Fibroblast of lung (primary cell): Measurements from ENCODE around the gene PTAR1. TPM values are rescaled to one million over a fixed set of nuclear protein-coding genes. Genes with fewer than 3 reads are reported as not detected.
A peak's percentile ranks its signal among the peaks of the same experiment; 100 is the strongest.

ENCODE experiments used
- DNase-seq, 2 donors: peaks; one replicate each; pipeline versions ENCODE4 v3.0.0 to v3.0.0-alpha.2; 2010; ENCODE audit warnings: low read depth in 2 of 2
- H2AFZ ChIP-seq: 2 replicates; pipeline ENCODE4 v1.5.1; 2012; ENCODE audit warnings: low read length, control low read depth, inconsistent platforms
- H3K27ac ChIP-seq: 2 replicates; pipeline ENCODE4 v1.5.1; 2011; ENCODE audit warnings: low read length, control low read depth; ENCODE audit not compliant: insufficient read depth
- H3K27me3 ChIP-seq: 2 replicates; pipeline ENCODE4 v1.5.1; 2011; ENCODE audit warnings: mild to moderate bottlenecking, low read length; ENCODE audit not compliant: control insufficient read depth, insufficient read depth
- H3K36me3 ChIP-seq: 2 replicates; pipeline ENCODE4 v1.5.1; 2011; ENCODE audit warnings: low read length; ENCODE audit not compliant: control insufficient read depth, insufficient read depth
- H3K4me1 ChIP-seq: 2 replicates; pipeline ENCODE4 v1.5.1; 2011; ENCODE audit warnings: low read length; ENCODE audit not compliant: control insufficient read depth, insufficient read depth; ENCODE audit errors: extremely low read depth
- H3K4me2 ChIP-seq: 2 replicates; pipeline ENCODE4 v1.5.1; 2011; ENCODE audit warnings: low read length, control low read depth; ENCODE audit not compliant: insufficient read depth; ENCODE audit errors: extremely low read depth
- H3K4me3 ChIP-seq, 4 experiments: fragments of 200-600 bp in 1 of 4; sonication (generic) in 1 of 4; replicated peaks in 1 of 4; 2 replicates each; pipeline ENCODE4 v1.5.1; 2011 to 2016; ENCODE audit warnings: low read length in 4 of 4, low read depth in 3 of 4, mild to moderate bottlenecking in 3 of 4, control low read depth in 2 of 4, inconsistent platforms in 1 of 4, mixed read lengths in 1 of 4; ENCODE audit not compliant: insufficient read depth in 1 of 4; ENCODE audit errors: control extremely low read depth in 1 of 4
- H3K79me2 ChIP-seq: 2 replicates; pipeline ENCODE4 v1.5.1; 2012; ENCODE audit warnings: mild to moderate bottlenecking, low read length, inconsistent platforms; ENCODE audit not compliant: control insufficient read depth, insufficient read depth
- H3K9ac ChIP-seq: 2 replicates; pipeline ENCODE4 v1.5.1; 2011; ENCODE audit warnings: mild to moderate bottlenecking, low read length, control low read depth; ENCODE audit not compliant: insufficient read depth
- H3K9me3 ChIP-seq: 2 replicates; pipeline ENCODE4 v1.5.1; 2012; ENCODE audit warnings: low read depth, low read length; ENCODE audit not compliant: control insufficient read depth, insufficient read depth
- H4K20me1 ChIP-seq: 2 replicates; pipeline ENCODE4 v1.5.1; 2011; ENCODE audit warnings: low read length; ENCODE audit not compliant: control insufficient read depth, insufficient read depth; ENCODE audit errors: extremely low read depth
- CTCF ChIP-seq, 2 donors: IDR thresholded peaks in 1 of 2; conservative IDR thresholded peaks in 1 of 2; 1 replicate in 1 of 2; 2 replicates in 1 of 2; pipeline ENCODE4 v1.5.1; 2011 to 2012; ENCODE audit warnings: low read length in 2 of 2, control low read depth in 1 of 2, inconsistent platforms in 1 of 2, low read depth in 1 of 2, mild to moderate bottlenecking in 1 of 2
- EZH2 ChIP-seq: IDR thresholded peaks from 2 replicates; pipeline ENCODE4 v1.5.1; 2012; ENCODE audit warnings: low read length, control low read depth, mild to moderate bottlenecking; ENCODE audit errors: missing control alignments
- polyA plus RNA-seq, 2 donors: library from polyadenylated mRNA; depleted of rRNA in 1 of 2; stranded (reverse) in 1 of 2; unstranded in 1 of 2; fragments of >200 nt; gene quantifications; 2 replicates each; pipeline ENCODE4 v1.2.1, GENCODE V29; 2011 to 2012; ENCODE audit warnings: missing spikeins in 1 of 2
- total RNA-seq: library from RNA; depleted of rRNA; stranded (reverse); fragments of >200 nt; gene quantifications from 2 replicates; pipeline ENCODE4 v1.2.1, GENCODE V29; 2014

Gene PTAR1
- total and polyA plus RNA-seq, 2 donors (not counting 1 experiment from before 2014, with no cell fraction given) = 21.7 to 115 TPM

- Histone ChIP-seq H3K79me2 (no peaks in the 10 kb centered on the region), H3K4me2 (no peak overlapping the region), H3K4me3 (no peak overlapping the region), H3K9me3 (no peaks in the 10 kb centered on the region), H3K4me1 (no peaks in the 10 kb centered on the region), H3K27ac (no peak overlapping the region), H2AFZ (no peak overlapping the region), H3K9ac (no peak overlapping the region), H4K20me1 (no peaks in the 10 kb centered on the region), H3K36me3 (no peaks in the 10 kb centered on the region), H3K27me3 (no peaks in the 10 kb centered on the region)
- TF ChIP-seq EZH2 (no peak), CTCF (conservative IDR thresholded peaks at IDR 0.05 in 1 of 2, IDR thresholded peaks at IDR 0.05 in 1 of 2; ENCODE audit: low read depth in 1 of 2, low read length in 2 of 2) (peak; percentile 33 to 63)
- peak; percentile 44 to 57 for DNase-seq
Measured at GRCh38 chr9:69785757-69786156, 25.9 kb upstream of the PTAR1 start.

- Histone ChIP-seq H2AFZ (no peak overlapping the region), H3K27me3 (no peaks in the 10 kb centered on the region), H3K4me3 (no peak overlapping the region), H3K36me3 (no peaks in the 10 kb centered on the region), H3K4me2 (no peak overlapping the region), H4K20me1 (no peaks in the 10 kb centered on the region), H3K27ac (no peak overlapping the region), H3K79me2 (no peaks in the 10 kb centered on the region), H3K9me3 (no peaks in the 10 kb centered on the region), H3K4me1 (no peaks in the 10 kb centered on the region), H3K9ac (no peak overlapping the region)
- DNase-seq = no peak
- TF ChIP-seq CTCF (conservative IDR thresholded peaks at IDR 0.05 in 1 of 2, IDR thresholded peaks at IDR 0.05 in 1 of 2; ENCODE audit: low read depth in 1 of 2, low read length in 2 of 2) (no peak), EZH2 (no peak)
Measured at GRCh38 chr9:69773258-69773657, 13.4 kb upstream of the PTAR1 start.

GRCh38 chr9:69771775-69772418 lies 12.1 kb upstream of the PTAR1 start:
- Histone ChIP-seq H3K4me2 (no peak overlapping the region), H2AFZ (no peak overlapping the region), H3K27ac (peak overlapping the region; percentile 18), H3K9me3 (no peaks in the 10 kb centered on the region), H4K20me1 (no peaks in the 10 kb centered on the region), H3K36me3 (no peaks in the 10 kb centered on the region), H3K79me2 (no peaks in the 10 kb centered on the region), H3K4me1 (no peaks in the 10 kb centered on the region), H3K9ac (no peak overlapping the region), H3K27me3 (no peaks in the 10 kb centered on the region), H3K4me3 (no peak overlapping the region)
- TF ChIP-seq CTCF (conservative IDR thresholded peaks at IDR 0.05 in 1 of 2, IDR thresholded peaks at IDR 0.05 in 1 of 2; ENCODE audit: low read depth in 1 of 2, low read length in 2 of 2) = no peak
- no peak for TF ChIP-seq EZH2
- peak; percentile 77 to 83 for DNase-seq
